GOT3 (cell line): ENCODE results near the gene RAB20.
"Not testable (repeated sequence)": the region's sequence is repeated elsewhere in the genome, so short reads cannot be mapped to it uniquely, and the experiment has no call there.

ENCODE experiments used
- DNase-seq: peaks from one replicate; lab custom pipeline; 2025; ENCODE audit warnings: mixed read lengths; lab: John Stamatoyannopoulos, UW

The RAB20 gene

DNA sequence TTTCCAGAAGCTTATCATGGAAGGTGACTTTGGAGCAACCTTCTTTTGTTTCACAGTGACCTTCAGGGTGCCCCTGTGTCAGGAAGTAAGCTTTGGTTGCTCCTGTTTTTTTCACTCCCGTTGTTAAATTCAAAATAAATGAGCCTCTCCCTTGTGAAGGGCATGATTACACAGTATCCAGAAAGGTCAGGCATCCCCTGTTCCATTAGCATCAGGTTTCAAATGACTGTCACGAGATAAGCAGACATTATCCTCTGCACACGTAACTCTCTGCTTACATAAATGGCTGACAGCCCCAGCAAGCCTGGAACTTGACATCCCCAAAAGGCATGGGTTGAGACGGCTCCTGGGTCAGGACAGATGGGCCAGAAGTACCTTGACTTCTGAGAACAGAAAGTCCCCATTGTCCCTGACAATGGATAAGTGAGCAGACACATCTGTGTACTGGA is 52.0 kb downstream of the RAB20 start:
- DNase-seq = no peak

DNA sequence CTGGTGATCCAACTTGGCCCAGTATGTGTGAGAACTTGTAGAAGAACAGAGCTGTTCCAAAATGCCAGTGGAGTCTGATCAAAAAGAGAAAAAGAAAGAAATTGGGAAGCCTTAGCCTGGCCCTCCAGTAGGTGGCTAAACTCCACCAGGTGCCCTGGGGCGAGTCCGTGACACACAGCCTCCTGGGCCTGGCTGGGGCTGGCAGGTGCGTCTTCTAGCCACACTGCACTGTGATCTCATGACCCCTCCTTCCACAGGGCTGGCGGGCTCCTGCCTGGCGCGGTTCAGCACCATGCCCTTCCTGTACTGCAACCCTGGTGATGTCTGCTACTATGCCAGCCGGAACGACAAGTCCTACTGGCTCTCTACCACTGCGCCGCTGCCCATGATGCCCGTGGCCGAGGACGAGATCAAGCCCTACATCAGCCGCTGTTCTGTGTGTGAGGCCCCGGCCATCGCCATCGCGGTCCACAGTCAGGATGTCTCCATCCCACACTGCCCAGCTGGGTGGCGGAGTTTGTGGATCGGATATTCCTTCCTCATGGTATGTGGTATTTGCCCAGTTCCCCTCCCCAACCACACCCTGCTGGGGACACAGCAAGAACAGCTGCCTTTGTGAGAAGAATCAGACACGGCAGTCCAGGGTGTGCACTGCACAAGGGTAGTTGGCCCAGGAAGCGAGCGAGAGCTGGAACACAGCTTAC is 53.7 kb downstream of the RAB20 start:
- DNase-seq = no peak

GRCh38 chr13:110506859-110507566 is 54.5 kb downstream of the RAB20 start:
- no peak for DNase-seq

- no peak for DNase-seq
These were observed 55.1 kb downstream of the RAB20 start for GRCh38 chr13:110506396-110506795.

DNA sequence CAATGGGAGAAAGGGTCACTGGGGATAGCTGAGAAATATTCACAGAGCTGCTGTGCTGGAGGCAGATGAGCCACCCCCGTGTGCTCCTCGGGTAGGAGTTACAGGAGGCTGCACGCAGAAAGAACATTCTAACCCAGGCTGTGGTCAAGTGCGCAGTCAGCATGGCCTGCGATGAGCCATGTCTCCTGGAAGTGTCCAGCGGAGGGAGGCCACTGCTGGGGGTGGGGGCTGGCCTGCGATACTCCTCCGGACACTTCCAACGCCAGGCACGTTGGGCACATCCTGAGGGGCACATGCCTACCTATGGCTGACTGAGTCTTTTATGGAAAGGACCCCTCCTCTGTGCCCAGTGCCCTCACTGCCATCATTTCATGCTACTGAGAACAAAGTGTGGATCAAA is 55.9 kb downstream of the RAB20 start:
- no peak for DNase-seq

DNA sequence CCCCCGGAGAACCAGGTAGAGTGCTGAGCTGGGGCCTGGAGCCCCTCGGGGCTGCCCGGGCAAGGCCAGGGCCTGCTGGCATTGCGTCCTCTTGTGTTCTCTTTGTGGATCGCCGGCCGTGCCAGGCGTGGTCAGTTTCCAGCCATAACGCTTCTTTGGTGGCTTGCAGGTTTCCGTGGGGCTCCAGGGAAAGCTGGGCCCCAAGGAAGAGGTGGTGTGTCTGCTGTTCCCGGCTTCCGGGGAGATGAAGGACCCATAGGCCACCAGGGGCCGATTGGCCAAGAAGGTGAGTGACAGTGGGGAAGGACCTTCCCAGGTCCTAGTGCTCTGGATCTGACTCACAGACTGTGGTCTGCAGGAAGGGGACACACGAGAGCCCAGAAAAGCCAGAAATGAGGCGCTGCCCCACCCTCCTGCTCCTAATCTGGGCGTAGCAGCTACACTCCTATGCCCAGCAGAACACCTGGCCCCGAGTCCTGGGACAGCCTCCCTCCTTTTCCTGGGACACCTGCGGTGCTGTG is 57.5 kb downstream of the RAB20 start:
- no peak for DNase-seq

DNA sequence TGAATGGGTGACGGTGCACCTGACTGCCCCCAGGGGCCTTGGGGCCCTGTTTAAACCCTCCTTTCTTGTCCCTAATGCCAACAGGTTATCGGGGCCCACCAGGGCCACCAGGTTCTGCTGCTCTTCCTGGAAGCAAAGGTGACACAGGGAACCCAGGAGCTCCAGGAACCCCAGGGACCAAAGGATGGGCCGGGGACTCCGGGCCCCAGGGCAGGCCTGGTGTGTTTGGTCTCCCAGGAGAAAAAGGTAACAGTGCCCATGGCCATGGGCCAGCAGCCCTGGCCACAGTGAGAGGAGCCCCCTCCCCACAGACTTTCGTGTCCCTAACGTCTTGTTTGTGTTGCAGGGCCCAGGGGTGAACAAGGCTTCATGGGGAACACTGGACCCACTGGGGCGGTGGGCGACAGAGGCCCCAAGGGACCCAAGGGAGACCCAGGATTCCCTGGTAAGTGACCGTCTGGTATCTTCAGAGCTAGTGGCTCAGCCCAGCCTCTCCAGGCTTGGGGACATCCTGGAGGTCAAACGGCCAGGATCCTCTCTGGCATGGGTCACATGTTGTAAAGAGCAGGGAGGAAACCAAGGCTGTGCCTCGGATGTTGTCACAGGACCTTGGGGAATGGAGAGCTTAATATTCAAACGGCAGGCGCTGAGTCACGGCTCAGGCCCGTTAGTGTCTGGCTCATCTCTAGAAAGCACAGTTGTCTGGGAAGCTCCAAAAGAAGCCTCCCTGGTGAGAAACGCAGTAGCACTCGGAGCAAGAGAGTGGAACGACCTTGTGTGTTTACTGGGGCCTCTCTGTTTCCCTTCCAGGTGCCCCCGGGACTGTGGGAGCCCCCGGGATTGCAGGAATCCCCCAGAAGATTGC is 58.3 kb downstream of the RAB20 start:
- DNase-seq = no peak

DNA sequence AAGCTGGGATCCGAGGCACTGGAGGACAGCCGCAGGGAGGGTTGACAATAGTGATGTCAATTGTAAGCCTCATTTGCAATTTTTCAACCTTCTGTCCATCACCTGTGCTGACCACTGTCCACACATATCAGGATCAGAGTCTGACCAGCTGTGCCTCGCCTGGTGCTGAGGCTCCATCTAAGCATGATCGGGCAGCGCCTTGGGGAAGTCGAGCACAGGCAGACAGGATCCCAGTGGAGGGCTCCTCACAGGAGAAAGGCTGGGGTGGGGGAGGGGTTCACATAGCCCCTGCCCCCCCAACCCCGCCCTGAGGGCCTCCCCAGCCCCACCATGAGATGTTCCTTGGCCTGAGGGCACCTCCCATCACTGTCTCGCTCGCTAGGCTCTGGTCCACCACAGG is 60.3 kb downstream of the RAB20 start:
- no peak for DNase-seq

- no peak for DNase-seq
These were observed 61.2 kb downstream of the RAB20 start for GRCh38 chr13:110500341-110500740.

GRCh38 chr13:110499621-110500281 is 61.8 kb downstream of the RAB20 start:
- DNase-seq = no peak

DNA sequence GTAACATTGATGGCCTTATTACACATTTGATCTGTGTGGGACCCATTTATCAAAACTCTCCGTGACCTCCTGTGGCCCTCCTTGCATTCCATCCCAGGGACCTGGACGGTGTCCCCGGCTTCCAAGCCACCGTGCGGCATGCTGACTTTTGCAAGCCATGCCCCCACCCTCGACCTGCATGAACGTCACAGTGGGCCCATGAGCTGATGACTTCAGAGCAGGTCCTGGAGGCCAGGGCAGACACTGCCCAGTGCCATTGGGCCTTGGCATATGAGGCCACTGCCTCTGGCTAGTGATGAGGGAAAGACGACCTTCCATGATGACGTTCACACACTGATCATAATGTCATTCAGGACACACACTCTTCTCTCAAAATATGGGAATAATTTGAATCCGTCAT is 62.8 kb downstream of the RAB20 start:
- no peak for DNase-seq

DNA sequence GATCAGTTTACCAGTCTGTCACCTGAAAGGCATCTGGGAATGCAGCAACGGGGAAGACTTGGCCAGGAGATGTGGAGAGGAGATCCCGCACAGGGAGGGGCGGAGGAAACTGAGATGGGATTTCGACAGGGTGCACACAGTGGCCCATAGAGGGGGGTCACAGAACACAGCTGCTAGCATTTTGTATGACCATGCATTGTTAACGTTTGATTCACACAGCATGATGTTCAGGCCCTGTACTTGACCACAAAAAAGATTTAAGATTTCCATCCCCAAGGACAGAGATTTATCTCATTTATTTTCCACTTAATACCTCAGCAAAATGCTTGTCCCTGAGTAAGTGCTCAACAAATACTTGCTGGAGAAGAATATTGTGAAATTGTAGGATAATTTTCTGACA is 63.2 kb downstream of the RAB20 start:
- no peak for DNase-seq

GRCh38 chr13:110497896-110498295 is 63.6 kb downstream of the RAB20 start:
- DNase-seq = not testable (repeated sequence)

DNA sequence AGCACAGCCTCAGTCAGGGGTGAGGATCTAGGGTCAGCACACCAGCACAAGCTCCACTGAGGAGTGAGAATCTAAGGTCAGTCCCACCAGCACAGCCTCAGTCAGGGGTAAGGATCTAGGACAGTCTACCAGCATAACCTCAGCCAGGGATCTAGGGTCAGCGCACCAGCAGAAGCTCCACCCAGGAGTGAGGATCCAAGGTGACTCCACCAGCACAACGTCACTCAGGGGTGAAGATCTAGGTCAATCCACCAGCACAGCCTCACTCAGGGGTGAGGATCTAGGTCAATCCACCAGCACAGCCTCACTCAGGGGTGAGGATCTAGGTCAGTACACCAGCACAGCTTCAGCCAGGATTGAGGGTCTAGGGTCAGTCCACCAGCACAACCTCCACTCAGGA is 64.5 kb downstream of the RAB20 start:
- DNase-seq = no peak

DNA sequence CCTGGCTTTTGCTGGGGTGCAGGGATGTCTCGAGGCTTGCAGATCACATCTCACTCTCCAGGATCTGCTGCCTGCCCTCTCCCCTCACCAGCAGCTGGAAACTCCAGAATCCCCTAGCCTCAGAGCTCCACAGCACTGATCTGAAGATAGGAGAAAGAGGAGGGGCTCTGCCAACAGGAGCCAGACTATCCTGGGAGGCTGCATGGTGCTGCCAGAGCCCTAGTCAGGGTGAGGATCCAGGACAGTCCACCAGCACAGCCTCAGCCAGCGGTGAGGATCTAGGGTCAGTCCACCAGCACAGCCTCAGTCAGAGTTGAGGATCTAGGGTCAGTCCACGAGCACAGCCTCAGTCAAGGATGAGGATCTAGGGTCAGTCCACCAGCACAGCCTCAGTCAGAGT is 65.2 kb downstream of the RAB20 start:
- DNase-seq = no peak

DNA sequence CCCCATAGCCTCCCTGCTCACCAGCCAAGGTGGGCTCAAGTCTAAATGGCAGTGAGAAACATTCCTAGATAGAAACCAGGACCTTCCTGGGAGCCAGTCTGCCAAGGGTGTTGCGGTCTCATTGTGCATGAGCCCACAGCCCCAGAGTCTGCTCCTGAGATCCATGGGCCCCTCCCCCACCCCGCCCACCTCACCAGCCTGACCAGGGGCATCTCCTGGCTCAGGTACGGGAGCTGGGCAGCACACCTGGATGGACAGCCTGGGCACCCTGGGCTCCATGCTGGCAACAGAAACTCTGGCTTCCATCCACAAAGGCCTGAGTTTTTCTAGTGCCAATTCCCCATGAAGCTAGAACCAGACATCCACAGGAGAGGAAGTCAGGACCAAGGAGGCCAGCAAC is 65.6 kb downstream of the RAB20 start:
- DNase-seq = no peak

GRCh38 chr13:110495376-110495775 is 66.1 kb downstream of the RAB20 start:
- DNase-seq = no peak

GRCh38 chr13:110493613-110494012 is 67.9 kb downstream of the RAB20 start:
- no peak for DNase-seq

DNA sequence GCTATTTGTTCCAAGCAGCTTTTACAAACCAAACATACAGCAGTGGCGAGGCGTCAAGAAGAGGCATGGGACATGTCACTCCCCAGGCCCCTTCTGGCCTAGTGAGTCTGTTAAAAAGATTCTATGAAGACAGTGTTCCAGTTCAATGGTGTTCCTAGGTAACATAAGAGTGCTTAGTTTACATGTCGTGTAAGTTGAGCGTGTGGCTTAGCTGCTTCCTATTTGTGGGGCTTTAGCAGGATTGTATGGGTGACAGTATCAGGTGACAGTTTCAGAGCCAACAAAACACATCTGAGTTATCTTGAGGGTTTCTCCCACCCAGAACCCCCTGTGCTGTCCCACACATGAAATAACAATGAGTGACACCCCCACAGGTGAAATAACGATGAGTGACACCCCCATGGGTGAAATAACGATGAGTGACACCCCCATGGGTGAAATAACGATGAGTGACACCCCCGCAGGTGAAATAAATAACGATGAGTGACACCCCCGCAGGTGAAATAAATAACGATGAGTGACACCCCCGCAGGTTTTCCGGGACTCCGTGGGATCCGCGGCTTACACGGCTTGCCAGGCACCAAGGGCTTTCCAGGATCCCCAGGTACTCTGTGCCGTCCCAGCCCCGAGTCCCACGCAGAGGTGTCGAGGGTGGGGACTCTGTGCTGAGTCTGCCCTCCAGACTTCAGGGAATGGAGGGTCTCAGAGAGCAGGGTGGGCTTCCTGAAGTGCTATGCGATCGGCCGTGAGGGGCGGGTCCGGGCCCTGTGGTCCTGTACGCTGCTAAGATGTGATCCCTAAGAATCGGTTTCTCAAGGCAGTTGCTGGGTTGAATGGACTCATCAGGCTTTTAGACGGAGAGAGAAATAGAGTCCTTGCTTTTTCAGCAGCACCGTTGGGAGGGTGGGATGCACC is 68.6 kb downstream of the RAB20 start:
- DNase-seq = no peak

DNA sequence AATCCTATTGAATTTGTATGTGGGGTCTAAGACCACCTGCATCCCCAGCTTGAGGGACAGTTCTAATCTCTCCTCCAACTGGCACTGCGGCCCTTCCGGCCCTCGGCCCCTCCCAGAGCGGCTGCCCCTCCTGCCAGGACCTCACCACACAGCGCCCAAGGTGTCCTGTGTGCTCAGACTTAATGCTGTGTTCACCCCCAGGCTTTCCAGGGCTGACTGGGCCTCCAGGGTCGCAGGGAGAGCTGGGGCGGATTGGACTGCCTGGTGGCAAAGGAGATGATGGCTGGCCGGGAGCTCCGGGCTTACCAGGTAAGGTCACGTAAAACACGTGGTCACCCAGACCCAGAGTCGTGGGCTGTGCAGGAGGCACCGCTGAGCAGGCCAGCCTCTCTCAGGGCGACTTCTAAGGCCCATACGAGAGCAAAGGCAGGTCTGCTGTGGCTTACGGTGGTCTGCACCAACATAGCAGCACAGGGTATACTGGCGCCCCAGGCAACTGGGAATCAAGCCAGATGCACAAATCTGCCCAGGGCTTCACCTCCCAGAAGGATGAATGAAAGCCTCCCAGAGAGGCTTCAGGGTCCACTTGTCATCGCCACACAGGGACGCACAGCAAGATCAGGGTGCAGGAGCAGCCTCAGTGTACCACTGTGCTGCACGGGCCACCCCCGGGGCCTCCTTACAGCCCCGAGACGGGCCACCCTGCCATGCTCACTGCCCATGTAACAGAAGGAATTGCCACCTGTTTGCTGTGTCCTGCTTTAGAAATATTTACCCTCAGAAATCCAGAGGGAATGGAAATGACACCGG is 69.4 kb downstream of the RAB20 start:
- DNase-seq = no peak
